Upper lobe of left lung (tissue), 4 donors: ENCODE results near the gene UCHL5.

Experiments
- EP300 ChIP-seq, 4 donors: sonication (generic); formaldehyde crosslinking; IDR thresholded peaks; one replicate each; pipeline ENCODE4 v1.5.1; 2017; ENCODE audit warnings: antibody characterized with exemption in 4 of 4, control low read depth in 2 of 4
- POLR2A ChIP-seq, 4 donors: fragments of 450-650 bp; IDR thresholded peaks; one replicate each; pipeline ENCODE4 v1.5.1; 2016 to 2017; ENCODE audit warnings: antibody characterized with exemption in 4 of 4, mild to moderate bottlenecking in 2 of 4
- POLR2AphosphoS5 ChIP-seq, 2 donors: sonication (generic); formaldehyde crosslinking; IDR thresholded peaks; one replicate each; pipeline ENCODE4 v1.5.1; 2017; ENCODE audit warnings: antibody characterized with exemption in 2 of 2
- TF ChIP-seq, protein P1 (sequence below), 6 experiments: fragments of 450-650 bp in 4 of 6; fragments of 200-600 bp in 2 of 6; sonication (generic) in 2 of 6; IDR thresholded peaks; one replicate each; pipeline ENCODE4 v1.5.1; 2016 to 2019; ENCODE audit warnings: antibody characterized with exemption in 6 of 6

DNA sequence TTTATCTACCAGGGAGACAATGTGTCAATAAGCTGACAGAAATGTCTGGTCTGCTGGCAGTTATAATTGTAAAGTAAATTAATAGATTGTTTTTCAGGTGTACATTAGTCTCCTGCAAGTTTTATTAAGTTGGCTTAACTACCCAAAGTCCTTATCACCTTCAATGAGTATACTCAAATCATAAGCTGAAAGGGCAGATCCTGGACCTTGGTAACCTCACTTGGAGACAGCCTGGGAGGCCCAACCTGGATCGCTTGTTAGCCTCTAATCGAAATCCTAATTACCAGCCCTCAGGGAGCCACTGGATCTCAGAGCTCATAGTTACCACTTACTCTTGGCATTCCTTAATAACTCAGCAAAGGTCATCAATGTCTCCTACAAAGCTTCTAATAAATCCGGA lies 49.7 kb downstream of the UCHL5 start:
- TF ChIP-seq, protein P1, sequence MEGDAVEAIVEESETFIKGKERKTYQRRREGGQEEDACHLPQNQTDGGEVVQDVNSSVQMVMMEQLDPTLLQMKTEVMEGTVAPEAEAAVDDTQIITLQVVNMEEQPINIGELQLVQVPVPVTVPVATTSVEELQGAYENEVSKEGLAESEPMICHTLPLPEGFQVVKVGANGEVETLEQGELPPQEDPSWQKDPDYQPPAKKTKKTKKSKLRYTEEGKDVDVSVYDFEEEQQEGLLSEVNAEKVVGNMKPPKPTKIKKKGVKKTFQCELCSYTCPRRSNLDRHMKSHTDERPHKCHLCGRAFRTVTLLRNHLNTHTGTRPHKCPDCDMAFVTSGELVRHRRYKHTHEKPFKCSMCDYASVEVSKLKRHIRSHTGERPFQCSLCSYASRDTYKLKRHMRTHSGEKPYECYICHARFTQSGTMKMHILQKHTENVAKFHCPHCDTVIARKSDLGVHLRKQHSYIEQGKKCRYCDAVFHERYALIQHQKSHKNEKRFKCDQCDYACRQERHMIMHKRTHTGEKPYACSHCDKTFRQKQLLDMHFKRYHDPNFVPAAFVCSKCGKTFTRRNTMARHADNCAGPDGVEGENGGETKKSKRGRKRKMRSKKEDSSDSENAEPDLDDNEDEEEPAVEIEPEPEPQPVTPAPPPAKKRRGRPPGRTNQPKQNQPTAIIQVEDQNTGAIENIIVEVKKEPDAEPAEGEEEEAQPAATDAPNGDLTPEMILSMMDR (IDR thresholded peaks at IDR 0.05) = no peak
- TF ChIP-seq POLR2A (IDR thresholded peaks at IDR 0.05) = no peak
- no peak for TF ChIP-seq POLR2AphosphoS5 (IDR thresholded peaks at IDR 0.05)
- no peak for TF ChIP-seq EP300 (IDR thresholded peaks at IDR 0.05)
